Astrocyte of the cerebellum (primary cell): ENCODE results near the gene FBXO41.

Experiments used
- DNase-seq: peaks from one replicate; pipeline ENCODE4 v3.0.0-alpha.2; 2011; ENCODE audit warnings: low read depth
- H3K4me3 ChIP-seq: 2 replicates; pipeline ENCODE4 v1.5.1; 2011; ENCODE audit warnings: mild to moderate bottlenecking, low read depth, low read length, moderate library complexity
- in situ Hi-C: cut with HindIII; loops from 2 replicates; pipeline ENCODE4 v1.10.0; 2017; ENCODE audit warnings: low sequenced_read_pairs
- TF ChIP-seq, protein P1 (sequence below): IDR thresholded peaks from 2 replicates; pipeline ENCODE4 v1.5.1; 2012; ENCODE audit warnings: low read length, low read depth, moderate library complexity, mild to moderate bottlenecking; ENCODE audit errors: missing control alignments

The FBXO41 gene

GRCh38 chr2:73291093-73291460 lies 6.8 kb upstream of the FBXO41 start:
- in situ Hi-C loops, result loop anchor here (5.0 kb wide), 1 partner anchor 49 kb away; no protein-coding TSS in a partner anchor
- peak; percentile 22 for DNase-seq
- peak overlapping the region; percentile 12 for H3K4me3 ChIP-seq

GRCh38 chr2:73290049-73290839 lies 6.0 kb upstream of the FBXO41 start:
- in situ Hi-C loops, result loop anchor here (5.0 kb wide), 1 partner anchor 48 kb away; no protein-coding TSS in a partner anchor
- no peak for DNase-seq
- TF ChIP-seq, protein P1, sequence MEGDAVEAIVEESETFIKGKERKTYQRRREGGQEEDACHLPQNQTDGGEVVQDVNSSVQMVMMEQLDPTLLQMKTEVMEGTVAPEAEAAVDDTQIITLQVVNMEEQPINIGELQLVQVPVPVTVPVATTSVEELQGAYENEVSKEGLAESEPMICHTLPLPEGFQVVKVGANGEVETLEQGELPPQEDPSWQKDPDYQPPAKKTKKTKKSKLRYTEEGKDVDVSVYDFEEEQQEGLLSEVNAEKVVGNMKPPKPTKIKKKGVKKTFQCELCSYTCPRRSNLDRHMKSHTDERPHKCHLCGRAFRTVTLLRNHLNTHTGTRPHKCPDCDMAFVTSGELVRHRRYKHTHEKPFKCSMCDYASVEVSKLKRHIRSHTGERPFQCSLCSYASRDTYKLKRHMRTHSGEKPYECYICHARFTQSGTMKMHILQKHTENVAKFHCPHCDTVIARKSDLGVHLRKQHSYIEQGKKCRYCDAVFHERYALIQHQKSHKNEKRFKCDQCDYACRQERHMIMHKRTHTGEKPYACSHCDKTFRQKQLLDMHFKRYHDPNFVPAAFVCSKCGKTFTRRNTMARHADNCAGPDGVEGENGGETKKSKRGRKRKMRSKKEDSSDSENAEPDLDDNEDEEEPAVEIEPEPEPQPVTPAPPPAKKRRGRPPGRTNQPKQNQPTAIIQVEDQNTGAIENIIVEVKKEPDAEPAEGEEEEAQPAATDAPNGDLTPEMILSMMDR, result peak; percentile 79
- no peak overlapping the region for H3K4me3 ChIP-seq

More at GRCh38 chr2:73291093-73291460, 6.8 kb upstream of the FBXO41 start:
- TF ChIP-seq, protein P1, result no peak

DNA sequence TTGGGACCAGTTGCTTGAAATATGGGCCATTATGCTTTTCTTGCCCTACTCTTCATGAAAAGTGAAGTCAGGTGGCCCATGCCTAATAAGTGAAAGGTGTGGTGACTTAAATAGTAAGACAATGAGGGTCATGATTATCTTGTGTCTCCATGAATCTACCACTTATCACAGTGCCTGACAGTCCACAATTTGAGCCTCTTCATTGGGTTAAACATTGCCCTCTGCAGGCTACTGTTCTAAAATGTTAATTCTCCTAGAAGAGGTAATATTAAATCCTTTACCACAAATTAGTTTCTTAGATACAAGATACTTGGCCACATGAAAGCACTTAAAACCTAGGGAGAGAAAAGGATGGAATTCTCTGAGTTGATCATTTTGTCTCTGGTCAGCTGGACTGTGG lies 5.0 kb upstream of the FBXO41 start:
- in situ Hi-C loops, result no loop called here
- no peak for DNase-seq
- TF ChIP-seq, protein P1, result no peak
- no peak overlapping the region for H3K4me3 ChIP-seq

GRCh38 chr2:73286134-73286655 lies 1.9 kb upstream of the FBXO41 start:
- in situ Hi-C loops, result no loop called here
- TF ChIP-seq, protein P1, result no peak
- no peak overlapping the region for H3K4me3 ChIP-seq
- no peak for DNase-seq

GRCh38 chr2:73285159-73285739 lies 971 bp upstream of the FBXO41 start:
- no peak for DNase-seq
- no peak overlapping the region for H3K4me3 ChIP-seq
- TF ChIP-seq, protein P1, result no peak
- in situ Hi-C loops, result no loop called here

GRCh38 chr2:73283545-73284295 lies 558 bp downstream of the FBXO41 start:
- no peak for DNase-seq
- in situ Hi-C loops, result no loop called here
- TF ChIP-seq, protein P1, result no peak
- peak overlapping the region; percentile 59 for H3K4me3 ChIP-seq
